ENCODE data around the gene SREK1.

GRCh38 chr5:66157046-66157445, 12.9 kb downstream of the SREK1 start:
- TF ChIP-seq CTCF (IDR thresholded peaks at IDR 0.05), result no peak
- TF ChIP-seq POLR2A (IDR thresholded peaks at IDR 0.05), result no peak

Measured in body of pancreas (tissue), 4 donors.